PFSK-1 (cell line): ENCODE measurements around the gene FOXG1.

Source experiments
- POLR2AphosphoS5 ChIP-seq: IDR thresholded peaks from 2 replicates; pipeline ENCODE4 v1.6.1; 2012; ENCODE audit warnings: low read depth, mild to moderate bottlenecking, control low read depth, low read length, moderate library complexity
- SIN3A ChIP-seq: IDR thresholded peaks from 2 replicates; pipeline ENCODE4 v1.6.1; 2012; ENCODE audit warnings: mild to moderate bottlenecking, low read length, moderate library complexity, borderline replicate concordance; ENCODE audit not compliant: insufficient read depth
- TAF1 ChIP-seq: IDR thresholded peaks from 2 replicates; pipeline ENCODE4 v1.6.1; 2012; ENCODE audit warnings: low read length, control low read depth, borderline replicate concordance; ENCODE audit not compliant: insufficient read depth
- TF ChIP-seq, protein P1 (sequence below), 2 experiments: IDR thresholded peaks; 2 replicates each; pipeline versions ENCODE4 v1.6.1 to v1.8.0; 2011 to 2012; ENCODE audit warnings: low read depth in 2 of 2, low read length in 2 of 2, control low read depth in 1 of 2, inconsistent platforms in 1 of 2, mild to moderate bottlenecking in 1 of 2, moderate library complexity in 1 of 2; ENCODE audit not compliant: insufficient read depth in 1 of 2

DNA sequence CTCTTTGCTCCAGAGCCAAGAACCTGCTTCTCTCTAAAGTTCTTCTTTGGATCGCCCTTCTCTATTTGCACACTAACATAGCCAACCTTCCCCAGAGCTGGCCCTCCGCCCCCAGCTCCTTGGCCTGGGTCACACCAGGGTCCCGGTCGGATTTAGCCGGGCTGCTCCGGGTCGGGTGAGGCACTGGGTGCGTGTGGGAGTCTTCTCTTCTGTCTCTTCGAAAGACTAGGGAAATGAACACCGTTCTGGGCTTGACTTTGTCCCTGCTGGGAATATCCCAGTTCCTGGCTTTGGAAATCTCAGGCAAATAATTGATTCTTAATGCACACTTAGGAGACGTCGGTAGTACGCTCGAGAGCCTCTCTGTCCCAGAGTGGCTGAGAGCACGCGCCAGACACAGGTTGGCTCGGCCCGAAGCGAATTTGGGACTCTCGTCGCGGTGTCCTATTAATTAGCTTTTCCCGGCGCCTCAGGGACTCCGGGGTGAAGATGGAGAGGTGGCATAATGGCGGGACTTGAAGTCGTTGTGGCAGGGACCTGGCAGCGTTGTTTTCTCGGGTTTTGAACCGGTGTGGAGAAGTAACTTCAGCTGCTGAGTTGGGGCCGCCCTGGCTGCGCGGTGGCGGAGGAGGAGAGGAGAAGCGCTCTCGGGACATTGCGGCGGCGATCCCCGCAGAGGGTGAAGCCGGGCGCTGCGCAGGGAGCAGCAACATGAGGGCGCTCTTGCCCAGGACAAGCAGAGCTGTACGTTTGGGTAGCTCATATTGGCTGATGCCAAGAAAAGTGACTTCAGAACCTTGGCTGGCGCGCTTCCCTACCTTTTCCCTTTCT lies 7.5 kb downstream of the FOXG1 start:
- TF ChIP-seq, protein P1, sequence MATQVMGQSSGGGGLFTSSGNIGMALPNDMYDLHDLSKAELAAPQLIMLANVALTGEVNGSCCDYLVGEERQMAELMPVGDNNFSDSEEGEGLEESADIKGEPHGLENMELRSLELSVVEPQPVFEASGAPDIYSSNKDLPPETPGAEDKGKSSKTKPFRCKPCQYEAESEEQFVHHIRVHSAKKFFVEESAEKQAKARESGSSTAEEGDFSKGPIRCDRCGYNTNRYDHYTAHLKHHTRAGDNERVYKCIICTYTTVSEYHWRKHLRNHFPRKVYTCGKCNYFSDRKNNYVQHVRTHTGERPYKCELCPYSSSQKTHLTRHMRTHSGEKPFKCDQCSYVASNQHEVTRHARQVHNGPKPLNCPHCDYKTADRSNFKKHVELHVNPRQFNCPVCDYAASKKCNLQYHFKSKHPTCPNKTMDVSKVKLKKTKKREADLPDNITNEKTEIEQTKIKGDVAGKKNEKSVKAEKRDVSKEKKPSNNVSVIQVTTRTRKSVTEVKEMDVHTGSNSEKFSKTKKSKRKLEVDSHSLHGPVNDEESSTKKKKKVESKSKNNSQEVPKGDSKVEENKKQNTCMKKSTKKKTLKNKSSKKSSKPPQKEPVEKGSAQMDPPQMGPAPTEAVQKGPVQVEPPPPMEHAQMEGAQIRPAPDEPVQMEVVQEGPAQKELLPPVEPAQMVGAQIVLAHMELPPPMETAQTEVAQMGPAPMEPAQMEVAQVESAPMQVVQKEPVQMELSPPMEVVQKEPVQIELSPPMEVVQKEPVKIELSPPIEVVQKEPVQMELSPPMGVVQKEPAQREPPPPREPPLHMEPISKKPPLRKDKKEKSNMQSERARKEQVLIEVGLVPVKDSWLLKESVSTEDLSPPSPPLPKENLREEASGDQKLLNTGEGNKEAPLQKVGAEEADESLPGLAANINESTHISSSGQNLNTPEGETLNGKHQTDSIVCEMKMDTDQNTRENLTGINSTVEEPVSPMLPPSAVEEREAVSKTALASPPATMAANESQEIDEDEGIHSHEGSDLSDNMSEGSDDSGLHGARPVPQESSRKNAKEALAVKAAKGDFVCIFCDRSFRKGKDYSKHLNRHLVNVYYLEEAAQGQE (IDR thresholded peaks at IDR 0.05; ENCODE audit: insufficient read depth in 1 of 2, low read depth in 2 of 2, low read length in 2 of 2), result no peak
- TF ChIP-seq POLR2AphosphoS5, result no peak
- TF ChIP-seq TAF1, result no peak
- TF ChIP-seq SIN3A, result no peak
